GM21723 (cell line): ENCODE measurements around the gene KIF19.
"Not testable (repeated sequence)": the region's sequence is repeated elsewhere in the genome, so short reads cannot be mapped to it uniquely, and the experiment has no call there.

Experiments used
- ATAC-seq: cut with Tn5 transposase; IDR thresholded peaks from one replicate; pipeline ENCODE4 v1.9.1; 2021; ENCODE audit warnings: mild to moderate bottlenecking, moderate library complexity; ENCODE audit not compliant: unreplicated experiment

Gene KIF19

GRCh38 chr17:74325743-74326379 lies at the start of gene KIF19:
Gene KIF19 (plus strand): TSS chr17:74326226. CDS start chr17:74326350, 124 bp downstream.
- peak; percentile 83 for ATAC-seq

- ATAC-seq = no peak
These were observed 49.5 kb upstream of the KIF19 start for GRCh38 chr17:74276541-74277009.

GRCh38 chr17:74277935-74278334 lies 48.1 kb upstream of the KIF19 start:
- no peak for ATAC-seq

- not testable (repeated sequence) for ATAC-seq
These were observed 46.4 kb upstream of the KIF19 start for GRCh38 chr17:74279617-74280016.

GRCh38 chr17:74280093-74280513 lies 45.9 kb upstream of the KIF19 start:
- no peak for ATAC-seq

- no peak for ATAC-seq
These were observed 44.2 kb upstream of the KIF19 start for GRCh38 chr17:74281799-74282198.

- not testable (repeated sequence) for ATAC-seq
These were observed 43.8 kb upstream of the KIF19 start for GRCh38 chr17:74282274-74282586.

- no peak for ATAC-seq
These were observed 43.2 kb upstream of the KIF19 start for GRCh38 chr17:74282587-74283370.

GRCh38 chr17:74283371-74283673 lies 42.7 kb upstream of the KIF19 start:
- ATAC-seq = no peak

GRCh38 chr17:74287031-74287602 lies 38.9 kb upstream of the KIF19 start:
- ATAC-seq = no peak

- no peak for ATAC-seq
These were observed 37.2 kb upstream of the KIF19 start for GRCh38 chr17:74288785-74289184.

- no peak for ATAC-seq
These were observed 36.3 kb upstream of the KIF19 start for GRCh38 chr17:74289688-74290087.

- no peak for ATAC-seq
These were observed 35.7 kb upstream of the KIF19 start for GRCh38 chr17:74290340-74290739.

GRCh38 chr17:74292495-74292894 lies 33.5 kb upstream of the KIF19 start:
- ATAC-seq = no peak

- ATAC-seq = no peak
These were observed 30.1 kb upstream of the KIF19 start for GRCh38 chr17:74295625-74296547.

- no peak for ATAC-seq
These were observed 29.5 kb upstream of the KIF19 start for GRCh38 chr17:74296548-74296936.

GRCh38 chr17:74297941-74298340 lies 28.1 kb upstream of the KIF19 start:
- no peak for ATAC-seq

- no peak for ATAC-seq
These were observed 27.2 kb upstream of the KIF19 start for GRCh38 chr17:74298778-74299177.

GRCh38 chr17:74299226-74300009 lies 26.6 kb upstream of the KIF19 start:
- no peak for ATAC-seq

GRCh38 chr17:74303305-74303704 lies 22.7 kb upstream of the KIF19 start:
- ATAC-seq = no peak
